HG03280 (cell line): ENCODE results near the gene CFAP57.
"Not testable (repeated sequence)": the region's sequence is repeated elsewhere in the genome, so short reads cannot be mapped to it uniquely, and the experiment has no call there.

Experiments
- ATAC-seq: cut with Tn5 transposase; IDR thresholded peaks from one replicate; pipeline ENCODE4 v1.9.1; 2021; ENCODE audit warnings: mild to moderate bottlenecking, moderate library complexity; ENCODE audit not compliant: unreplicated experiment

The CFAP57 gene

GRCh38 chr1:43172527-43172972 is 420 bp downstream of the CFAP57 start:
- peak; percentile 63 for ATAC-seq

GRCh38 chr1:43174873-43175272 is 2.7 kb downstream of the CFAP57 start:
- ATAC-seq, result no peak

- no peak for ATAC-seq
Measured at GRCh38 chr1:43177691-43178090, 5.6 kb downstream of the CFAP57 start.

- no peak for ATAC-seq
Measured at GRCh38 chr1:43184388-43184787, 12.3 kb downstream of the CFAP57 start.

GRCh38 chr1:43184995-43185394 is 12.9 kb downstream of the CFAP57 start:
- ATAC-seq, result no peak

- ATAC-seq, result no peak
Measured at GRCh38 chr1:43188106-43188505, 16.0 kb downstream of the CFAP57 start.

GRCh38 chr1:43194509-43194908 is 22.4 kb downstream of the CFAP57 start:
- no peak for ATAC-seq

GRCh38 chr1:43197343-43198127 is 25.4 kb downstream of the CFAP57 start:
- ATAC-seq, result no peak

GRCh38 chr1:43199093-43199726 is 27.1 kb downstream of the CFAP57 start:
- ATAC-seq, result no peak

GRCh38 chr1:43203859-43204258 is 31.7 kb downstream of the CFAP57 start:
- no peak for ATAC-seq

- no peak for ATAC-seq
Measured at GRCh38 chr1:43204394-43204793, 32.3 kb downstream of the CFAP57 start.

GRCh38 chr1:43205671-43206070 is 33.5 kb downstream of the CFAP57 start:
- no peak for ATAC-seq

GRCh38 chr1:43206600-43207228 is 34.6 kb downstream of the CFAP57 start:
- no peak for ATAC-seq

- no peak for ATAC-seq
Measured at GRCh38 chr1:43207229-43207853, 35.2 kb downstream of the CFAP57 start.

- ATAC-seq, result not testable (repeated sequence)
Measured at GRCh38 chr1:43208277-43208676, 36.1 kb downstream of the CFAP57 start.

GRCh38 chr1:43214501-43215444 is 42.6 kb downstream of the CFAP57 start:
- no peak for ATAC-seq

- no peak for ATAC-seq
Measured at GRCh38 chr1:43217747-43218146, 45.6 kb downstream of the CFAP57 start.

- peak; percentile 80 for ATAC-seq
Measured at GRCh38 chr1:43220905-43221778, 49.0 kb downstream of the CFAP57 start.

GRCh38 chr1:43221797-43222196 is 49.7 kb downstream of the CFAP57 start:
- ATAC-seq, result no peak
